OCI-LY1 (cell line): ENCODE data around the gene OR2T6.

Experiments used
- H2AFZ ChIP-seq: fragments of 200-600 bp; sonication (generic), shearing (Covaris generic); 2 replicates; pipeline ENCODE4 v1.6.0; 2014; ENCODE audit warnings: antibody characterized with exemption, mild to moderate bottlenecking, low read length
- H3F3A ChIP-seq: fragments of 200-600 bp; sonication (generic), shearing (Covaris generic); 2 replicates; pipeline ENCODE4 v1.6.0; 2014; ENCODE audit warnings: mild to moderate bottlenecking, antibody characterized with exemption, low read length, moderate library complexity; ENCODE audit not compliant: insufficient read depth
- H3K27ac ChIP-seq: fragments of 200-600 bp; sonication (generic); 2 replicates; pipeline ENCODE4 v1.5.1; 2014; ENCODE audit warnings: low read length, mixed run types, mild to moderate bottlenecking, low read depth; ENCODE audit not compliant: poor library complexity, severe bottlenecking
- H3K27me3 ChIP-seq: fragments of 200-600 bp; sonication (generic); 2 replicates; pipeline ENCODE4 v1.6.0; 2014; ENCODE audit warnings: antibody characterized with exemption, mild to moderate bottlenecking, low read length, moderate library complexity; ENCODE audit not compliant: insufficient read depth
- H3K36me3 ChIP-seq: fragments of 200-600 bp; sonication (generic); 2 replicates; pipeline ENCODE4 v1.6.1; 2014; ENCODE audit warnings: mild to moderate bottlenecking, antibody characterized with exemption, low read length, moderate library complexity, mixed read lengths; ENCODE audit not compliant: insufficient read depth
- H3K4me1 ChIP-seq: fragments of 200-600 bp; sonication (generic); 2 replicates; pipeline ENCODE4 v1.5.1; 2014; ENCODE audit warnings: mild to moderate bottlenecking, low read length, moderate library complexity; ENCODE audit not compliant: insufficient read depth, severe bottlenecking
- H3K4me2 ChIP-seq: fragments of 200-600 bp; sonication (generic), shearing (Covaris generic); 2 replicates; pipeline ENCODE4 v1.6.1; 2014; ENCODE audit warnings: low read length
- H3K4me3 ChIP-seq: fragments of 200-600 bp; sonication (generic); 2 replicates; pipeline ENCODE4 v1.5.1; 2014; ENCODE audit warnings: low read length, low read depth, mild to moderate bottlenecking, mixed read lengths; ENCODE audit not compliant: poor library complexity, severe bottlenecking
- H3K79me2 ChIP-seq: fragments of 200-600 bp; shearing (Covaris generic); 2 replicates; pipeline ENCODE4 v1.6.1; 2016; ENCODE audit warnings: mixed run types, low read length, mixed read lengths; ENCODE audit not compliant: insufficient read depth
- H3K9ac ChIP-seq: fragments of 200-600 bp; sonication (generic), shearing (Covaris generic); 2 replicates; pipeline ENCODE4 v1.6.1; 2014; ENCODE audit warnings: mild to moderate bottlenecking, low read length, mixed read lengths
- H3K9me2 ChIP-seq: fragments of 200-600 bp; sonication (generic), shearing (Covaris generic); 2 replicates; pipeline ENCODE4 v1.6.1; 2014; ENCODE audit warnings: low read depth, mild to moderate bottlenecking, low read length, mixed read lengths
- H3K9me3 ChIP-seq: fragments of 200-600 bp; shearing (Covaris generic); 2 replicates; pipeline ENCODE4 v1.6.1; 2014; ENCODE audit warnings: low read length, mixed read lengths
- H4K20me1 ChIP-seq: fragments of 200-600 bp; sonication (generic), shearing (Covaris generic); 2 replicates; pipeline ENCODE4 v1.6.0; 2016; ENCODE audit warnings: mild to moderate bottlenecking, low read length; ENCODE audit not compliant: insufficient read depth
- EZH2 ChIP-seq: fragments of 200-600 bp; sonication (generic), shearing (Covaris generic); IDR thresholded peaks from 2 replicates; pipeline ENCODE4 v1.8.0; 2017; ENCODE audit warnings: borderline replicate concordance, mixed run types, mild to moderate bottlenecking, antibody characterized with exemption, low read length, moderate library complexity, mixed read lengths
- TF ChIP-seq, protein P1 (sequence below): fragments of 200-600 bp; sonication (generic), shearing (Covaris generic); IDR thresholded peaks from 2 replicates; pipeline ENCODE4 v1.5.1; 2017; ENCODE audit warnings: mild to moderate bottlenecking, antibody characterized with exemption, low read length, moderate library complexity, mixed read lengths

OR2T6 gene

DNA sequence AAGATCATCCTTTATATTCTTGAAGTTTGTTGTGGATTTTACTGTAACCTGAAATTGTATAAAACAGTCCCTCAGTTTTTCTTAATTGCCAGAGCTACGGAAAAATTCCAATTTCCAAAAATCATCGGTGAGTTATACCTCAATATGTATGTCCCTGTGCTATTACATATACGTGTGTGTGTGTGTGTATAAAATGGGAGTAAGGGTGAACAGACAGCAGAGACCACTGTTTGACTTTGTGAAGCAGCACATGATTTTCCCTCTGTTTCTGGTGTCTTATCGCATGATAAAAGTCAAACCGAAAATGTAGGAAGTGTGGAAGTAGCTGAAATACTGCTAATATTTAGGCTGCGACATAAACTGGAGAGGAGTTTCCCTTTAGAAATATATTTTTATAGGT lies 28.5 kb downstream of the OR2T6 start:
- Histone ChIP-seq H3K27ac (no peak overlapping the region), H3K9me2 (no peaks in the 10 kb centered on the region), H3K9ac (no peak overlapping the region), H3F3A (no peaks in the 10 kb centered on the region), H3K79me2 (no peaks in the 10 kb centered on the region), H3K9me3 (no peaks in the 10 kb centered on the region), H3K27me3 (no peaks in the 10 kb centered on the region), H3K36me3 (no peaks in the 10 kb centered on the region), H3K4me1 (no peaks in the 10 kb centered on the region), H4K20me1 (no peaks in the 10 kb centered on the region), H2AFZ (no peak overlapping the region), H3K4me2 (no peak overlapping the region), H3K4me3 (no peak overlapping the region)
- no peak for TF ChIP-seq EZH2
- TF ChIP-seq, protein P1, sequence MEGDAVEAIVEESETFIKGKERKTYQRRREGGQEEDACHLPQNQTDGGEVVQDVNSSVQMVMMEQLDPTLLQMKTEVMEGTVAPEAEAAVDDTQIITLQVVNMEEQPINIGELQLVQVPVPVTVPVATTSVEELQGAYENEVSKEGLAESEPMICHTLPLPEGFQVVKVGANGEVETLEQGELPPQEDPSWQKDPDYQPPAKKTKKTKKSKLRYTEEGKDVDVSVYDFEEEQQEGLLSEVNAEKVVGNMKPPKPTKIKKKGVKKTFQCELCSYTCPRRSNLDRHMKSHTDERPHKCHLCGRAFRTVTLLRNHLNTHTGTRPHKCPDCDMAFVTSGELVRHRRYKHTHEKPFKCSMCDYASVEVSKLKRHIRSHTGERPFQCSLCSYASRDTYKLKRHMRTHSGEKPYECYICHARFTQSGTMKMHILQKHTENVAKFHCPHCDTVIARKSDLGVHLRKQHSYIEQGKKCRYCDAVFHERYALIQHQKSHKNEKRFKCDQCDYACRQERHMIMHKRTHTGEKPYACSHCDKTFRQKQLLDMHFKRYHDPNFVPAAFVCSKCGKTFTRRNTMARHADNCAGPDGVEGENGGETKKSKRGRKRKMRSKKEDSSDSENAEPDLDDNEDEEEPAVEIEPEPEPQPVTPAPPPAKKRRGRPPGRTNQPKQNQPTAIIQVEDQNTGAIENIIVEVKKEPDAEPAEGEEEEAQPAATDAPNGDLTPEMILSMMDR: peak; percentile 55

DNA sequence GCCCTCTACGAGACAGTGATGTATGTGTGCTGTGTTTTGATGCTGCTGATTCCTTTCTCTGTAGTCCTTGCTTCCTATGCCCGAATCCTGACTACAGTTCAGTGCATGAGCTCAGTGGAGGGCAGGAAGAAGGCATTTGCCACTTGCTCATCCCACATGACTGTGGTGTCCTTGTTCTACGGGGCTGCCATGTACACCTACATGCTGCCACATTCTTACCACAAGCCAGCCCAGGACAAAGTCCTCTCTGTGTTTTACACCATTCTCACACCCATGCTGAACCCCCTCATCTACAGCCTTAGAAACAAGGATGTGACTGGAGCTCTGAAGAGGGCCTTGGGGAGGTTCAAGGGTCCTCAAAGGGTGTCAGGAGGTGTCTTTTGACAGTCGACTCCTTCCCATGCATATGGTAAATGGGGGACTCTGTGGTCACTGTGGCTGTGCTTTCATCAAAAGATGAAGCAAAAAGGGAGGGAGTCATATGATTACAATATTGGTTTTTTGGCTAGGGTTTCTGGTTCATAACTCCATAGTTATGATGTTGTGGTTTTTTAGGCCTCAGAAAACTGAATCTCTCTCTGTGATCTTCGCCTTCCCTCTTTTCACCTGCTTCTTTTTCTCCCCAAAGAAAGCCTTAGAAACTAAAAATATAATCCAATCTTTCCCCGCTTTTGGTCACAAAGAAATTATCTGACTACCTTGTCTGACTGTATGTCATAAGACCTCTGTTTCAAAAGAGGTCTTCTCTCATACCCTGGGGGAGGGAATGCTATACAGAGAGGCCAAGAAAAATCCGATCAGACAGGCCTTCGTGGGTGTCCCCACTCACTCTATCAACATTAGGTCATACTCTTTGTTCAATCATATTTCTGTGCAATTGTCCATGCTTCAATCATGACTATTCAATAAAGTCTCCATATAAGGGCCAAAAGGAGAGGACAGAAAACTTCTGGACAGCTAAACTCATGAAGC lies 31.5 kb downstream of the OR2T6 start:
- Histone ChIP-seq H3K79me2 (no peaks in the 10 kb centered on the region), H4K20me1 (no peaks in the 10 kb centered on the region), H3K4me1 (no peaks in the 10 kb centered on the region), H3K9me3 (no peaks in the 10 kb centered on the region), H3K27me3 (no peaks in the 10 kb centered on the region), H2AFZ (no peak overlapping the region), H3K4me3 (no peak overlapping the region), H3K27ac (no peak overlapping the region), H3K4me2 (no peak overlapping the region), H3K36me3 (no peaks in the 10 kb centered on the region), H3K9ac (no peak overlapping the region), H3K9me2 (no peaks in the 10 kb centered on the region), H3F3A (no peaks in the 10 kb centered on the region)
- TF ChIP-seq, protein P1: no peak
- TF ChIP-seq EZH2: no peak

DNA sequence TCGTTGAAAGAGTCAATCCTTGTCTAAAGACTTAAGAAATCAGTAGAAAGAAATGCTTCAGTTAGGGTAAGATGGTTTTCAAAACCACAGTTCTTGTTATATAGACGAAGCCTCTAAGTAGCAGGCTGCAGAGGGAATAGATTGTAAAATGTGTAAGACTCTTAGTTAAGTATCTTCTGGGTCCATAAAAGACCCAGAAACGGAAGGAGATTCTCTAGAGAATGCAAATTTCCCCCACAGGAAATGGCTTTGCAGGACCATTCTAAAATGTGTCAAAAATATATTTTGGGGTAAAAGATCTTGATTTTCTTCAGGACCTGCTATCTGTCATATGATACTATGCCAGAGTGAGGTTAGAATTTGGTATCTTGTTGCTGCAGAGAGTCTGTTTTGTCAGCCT lies 40.7 kb downstream of the OR2T6 start:
- Histone ChIP-seq H3K9me2 (no peaks in the 10 kb centered on the region), H3K4me2 (no peak overlapping the region), H3K36me3 (no peaks in the 10 kb centered on the region), H3K9ac (no peak overlapping the region), H3K4me3 (no peak overlapping the region), H3K27me3 (no peaks in the 10 kb centered on the region), H2AFZ (no peak overlapping the region), H3K9me3 (peaks cover 3% of the 10 kb centered on the region; the same call in 1 of the 2 replicates), H3F3A (no peaks in the 10 kb centered on the region), H4K20me1 (no peaks in the 10 kb centered on the region), H3K27ac (no peak overlapping the region), H3K4me1 (no peaks in the 10 kb centered on the region), H3K79me2 (no peaks in the 10 kb centered on the region)
- TF ChIP-seq, protein P1: no peak
- no peak for TF ChIP-seq EZH2
